ENCODE measurements around the gene CAPN14.

DNA sequence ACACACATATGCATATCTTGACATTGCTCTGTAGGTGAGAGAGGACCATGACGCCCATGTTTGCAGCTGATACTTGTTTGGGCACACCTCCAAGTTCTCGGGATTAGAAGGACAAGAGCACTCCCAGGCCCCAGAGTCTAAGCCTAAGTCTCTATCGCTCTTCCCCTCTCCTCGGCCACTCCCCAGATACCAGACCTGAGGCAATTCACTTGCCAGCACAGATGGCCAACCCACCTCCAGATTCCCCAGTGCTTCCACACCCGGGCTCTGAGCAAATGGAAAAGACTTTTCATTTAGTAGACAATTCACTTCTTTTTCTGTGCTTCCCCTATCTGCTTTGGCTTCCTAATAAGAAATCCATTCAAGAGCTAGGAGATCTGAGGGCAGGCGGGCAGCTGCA lies 49.5 kb upstream of the CAPN14 start:
- TF ChIP-seq POLR2A (IDR thresholded peaks at IDR 0.05; ENCODE audit: borderline replicate concordance, extremely low read depth, insufficient read depth, insufficient read length) (no peak), SIN3A (IDR thresholded peaks at IDR 0.05; ENCODE audit: low read depth) (no peak)
- TF ChIP-seq, protein P1, sequence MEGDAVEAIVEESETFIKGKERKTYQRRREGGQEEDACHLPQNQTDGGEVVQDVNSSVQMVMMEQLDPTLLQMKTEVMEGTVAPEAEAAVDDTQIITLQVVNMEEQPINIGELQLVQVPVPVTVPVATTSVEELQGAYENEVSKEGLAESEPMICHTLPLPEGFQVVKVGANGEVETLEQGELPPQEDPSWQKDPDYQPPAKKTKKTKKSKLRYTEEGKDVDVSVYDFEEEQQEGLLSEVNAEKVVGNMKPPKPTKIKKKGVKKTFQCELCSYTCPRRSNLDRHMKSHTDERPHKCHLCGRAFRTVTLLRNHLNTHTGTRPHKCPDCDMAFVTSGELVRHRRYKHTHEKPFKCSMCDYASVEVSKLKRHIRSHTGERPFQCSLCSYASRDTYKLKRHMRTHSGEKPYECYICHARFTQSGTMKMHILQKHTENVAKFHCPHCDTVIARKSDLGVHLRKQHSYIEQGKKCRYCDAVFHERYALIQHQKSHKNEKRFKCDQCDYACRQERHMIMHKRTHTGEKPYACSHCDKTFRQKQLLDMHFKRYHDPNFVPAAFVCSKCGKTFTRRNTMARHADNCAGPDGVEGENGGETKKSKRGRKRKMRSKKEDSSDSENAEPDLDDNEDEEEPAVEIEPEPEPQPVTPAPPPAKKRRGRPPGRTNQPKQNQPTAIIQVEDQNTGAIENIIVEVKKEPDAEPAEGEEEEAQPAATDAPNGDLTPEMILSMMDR (IDR thresholded peaks at IDR 0.05 in 2 of 3, conservative IDR thresholded peaks at IDR 0.05 in 1 of 3; ENCODE audit: borderline replicate concordance in 1 of 3, insufficient read depth in 1 of 3, low read depth in 2 of 3, low read length in 2 of 3), result no peak
- TF ChIP-seq, protein P2, sequence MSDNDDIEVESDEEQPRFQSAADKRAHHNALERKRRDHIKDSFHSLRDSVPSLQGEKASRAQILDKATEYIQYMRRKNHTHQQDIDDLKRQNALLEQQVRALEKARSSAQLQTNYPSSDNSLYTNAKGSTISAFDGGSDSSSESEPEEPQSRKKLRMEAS (IDR thresholded peaks at IDR 0.05), result no peak
